ENCODE data around the gene NXNL1.
"Not testable (repeated sequence)": the region's sequence is repeated elsewhere in the genome, so short reads cannot be mapped to it uniquely, and the experiment has no call there.

Gene NXNL1

DNA sequence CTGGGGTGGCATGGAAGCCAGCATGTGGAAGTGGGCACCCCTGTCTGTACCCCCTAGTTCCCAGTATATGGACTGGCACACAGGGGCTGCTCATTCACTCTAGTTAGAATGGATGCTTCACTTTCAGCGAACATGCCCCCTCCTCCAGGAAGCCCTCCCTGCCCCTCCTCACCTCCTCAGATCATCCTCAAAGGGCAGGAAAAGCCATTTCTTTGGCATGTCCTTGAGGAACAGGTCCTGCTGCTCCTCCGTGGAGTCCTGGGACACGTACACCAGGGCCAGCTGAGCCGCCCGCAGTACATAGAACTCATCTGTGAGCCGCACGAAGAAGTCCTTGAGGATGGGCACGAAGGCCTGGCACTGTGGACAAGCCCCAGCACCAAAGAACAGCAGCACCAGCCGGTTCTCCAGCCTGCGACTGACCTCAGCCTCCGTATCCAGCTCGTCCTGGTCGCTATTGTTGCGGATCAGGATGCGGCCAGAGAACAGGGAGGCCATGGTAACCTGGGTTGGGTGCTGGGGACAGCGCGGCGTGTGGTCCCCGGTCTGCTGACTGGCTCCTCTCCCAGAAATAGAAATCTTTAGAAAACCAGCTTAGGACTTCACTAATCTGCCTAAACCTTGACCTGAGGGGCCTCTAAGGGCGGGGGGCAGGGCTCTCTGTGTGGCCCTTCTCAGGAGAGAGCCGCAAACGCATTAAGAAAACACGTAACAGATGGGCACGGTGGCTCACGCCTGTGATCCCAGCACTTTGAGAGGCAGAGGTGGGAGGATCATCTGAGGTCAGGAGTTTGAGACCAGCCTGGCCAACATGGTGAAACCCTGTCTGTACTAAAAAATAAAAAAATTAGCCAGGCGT is at the start of gene NXNL1:
TSS of gene NXNL1 (minus strand) at position 555 of the 859 bp plus-strand sequence. CDS start at position 498, 57 bp downstream.
- no peak for DNase-seq (ENCODE audit: low read depth in 3 of 3)

- not testable (repeated sequence) for DNase-seq (ENCODE audit: low read depth in 3 of 3)
Observed at GRCh38 chr19:17508558-17508933, 47.8 kb upstream of the NXNL1 start.

GRCh38 chr19:17506745-17507144 is 46.0 kb upstream of the NXNL1 start:
- DNase-seq (ENCODE audit: low read depth in 3 of 3): no peak

DNA sequence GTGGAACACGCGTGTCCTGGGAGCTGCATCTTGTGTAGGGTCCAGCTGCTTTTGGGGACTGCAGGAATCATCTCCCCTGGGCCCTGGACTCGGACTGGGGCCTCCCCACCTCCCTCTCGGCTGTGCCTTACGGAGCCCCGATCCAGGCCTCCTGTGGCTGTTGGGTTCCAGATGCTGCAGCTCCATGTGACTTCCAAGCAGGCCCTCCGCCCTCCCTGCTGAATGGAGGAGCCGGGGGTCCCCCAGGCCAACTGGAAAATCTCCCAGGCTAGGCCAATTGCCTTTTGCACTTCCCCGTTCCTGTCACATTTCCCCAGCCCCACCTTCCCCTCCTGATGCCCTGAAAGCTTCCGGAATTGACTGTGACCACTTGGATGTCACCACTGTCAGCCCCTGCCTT is 44.5 kb upstream of the NXNL1 start:
- DNase-seq (ENCODE audit: low read depth in 3 of 3): no peak

DNA sequence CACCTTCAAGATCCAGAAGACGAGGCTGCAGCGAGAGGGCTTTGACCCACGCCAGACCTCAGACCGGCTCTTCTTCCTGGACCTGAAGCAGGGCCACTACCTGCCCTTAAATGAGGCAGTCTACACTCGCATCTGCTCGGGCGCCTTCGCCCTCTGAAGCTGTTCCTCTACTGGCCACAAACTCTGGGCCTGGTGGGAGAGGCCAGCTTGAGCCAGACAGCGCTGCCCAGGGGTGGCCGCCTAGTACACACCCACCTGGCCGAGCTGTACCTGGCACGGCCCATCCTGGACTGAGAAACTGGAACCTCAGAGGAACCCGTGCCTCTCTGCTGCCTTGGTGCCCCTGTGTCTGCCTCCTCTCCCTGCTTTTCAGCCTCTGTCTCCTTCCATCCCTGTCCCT is 43.7 kb upstream of the NXNL1 start:
- DNase-seq (ENCODE audit: low read depth in 3 of 3): no peak

- DNase-seq (ENCODE audit: low read depth in 3 of 3): no peak
Observed at GRCh38 chr19:17504030-17504429, 43.3 kb upstream of the NXNL1 start.

- DNase-seq (ENCODE audit: low read depth in 3 of 3): no peak
Observed at GRCh38 chr19:17503240-17503639, 42.5 kb upstream of the NXNL1 start.

DNA sequence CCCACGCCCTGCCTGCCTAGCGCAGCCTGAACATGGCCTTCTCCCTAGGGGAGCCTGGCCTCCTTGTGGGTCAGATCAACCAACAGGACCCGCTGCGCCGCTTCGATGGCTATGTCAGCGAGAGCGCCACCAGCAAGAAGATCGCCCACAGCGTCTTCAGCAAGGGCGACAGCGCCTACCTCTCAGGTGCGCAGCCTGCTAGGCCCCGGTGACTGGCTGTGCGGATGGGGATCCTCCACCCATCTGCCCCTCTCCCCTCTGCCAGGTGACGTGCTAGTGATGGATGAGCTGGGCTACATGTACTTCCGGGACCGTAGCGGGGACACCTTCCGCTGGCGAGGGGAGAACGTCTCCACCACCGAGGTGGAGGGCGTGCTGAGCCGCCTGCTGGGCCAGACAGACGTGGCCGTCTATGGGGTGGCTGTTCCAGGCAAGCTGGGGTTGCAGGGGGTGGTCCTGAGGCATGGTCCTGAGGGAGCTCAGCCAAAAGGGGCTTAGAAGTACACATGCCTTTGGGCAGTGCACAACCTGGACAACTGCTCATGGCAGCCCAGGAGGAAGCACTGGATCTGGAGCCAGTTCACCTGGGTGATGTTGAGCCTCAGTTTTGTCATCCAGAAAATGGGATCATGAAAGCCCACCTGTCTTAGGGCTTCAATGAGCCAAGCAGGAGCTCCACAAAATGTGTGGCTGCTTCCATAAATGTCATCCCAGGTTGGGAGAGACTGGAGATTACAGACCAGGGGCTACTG is 39.9 kb upstream of the NXNL1 start:
- no peak for DNase-seq (ENCODE audit: low read depth in 3 of 3)

- no peak for DNase-seq (ENCODE audit: low read depth in 3 of 3)
Observed at GRCh38 chr19:17499648-17500446, 39.1 kb upstream of the NXNL1 start.

- DNase-seq (ENCODE audit: low read depth in 3 of 3): not testable (repeated sequence)
Observed at GRCh38 chr19:17499025-17499424, 38.3 kb upstream of the NXNL1 start.

GRCh38 chr19:17497149-17497798 is 36.5 kb upstream of the NXNL1 start:
- no peak for DNase-seq (ENCODE audit: low read depth in 3 of 3)

- DNase-seq (ENCODE audit: low read depth in 3 of 3): peak; percentile 80 to 89 (median 82)
Observed at GRCh38 chr19:17496337-17496997, 35.7 kb upstream of the NXNL1 start.

DNA sequence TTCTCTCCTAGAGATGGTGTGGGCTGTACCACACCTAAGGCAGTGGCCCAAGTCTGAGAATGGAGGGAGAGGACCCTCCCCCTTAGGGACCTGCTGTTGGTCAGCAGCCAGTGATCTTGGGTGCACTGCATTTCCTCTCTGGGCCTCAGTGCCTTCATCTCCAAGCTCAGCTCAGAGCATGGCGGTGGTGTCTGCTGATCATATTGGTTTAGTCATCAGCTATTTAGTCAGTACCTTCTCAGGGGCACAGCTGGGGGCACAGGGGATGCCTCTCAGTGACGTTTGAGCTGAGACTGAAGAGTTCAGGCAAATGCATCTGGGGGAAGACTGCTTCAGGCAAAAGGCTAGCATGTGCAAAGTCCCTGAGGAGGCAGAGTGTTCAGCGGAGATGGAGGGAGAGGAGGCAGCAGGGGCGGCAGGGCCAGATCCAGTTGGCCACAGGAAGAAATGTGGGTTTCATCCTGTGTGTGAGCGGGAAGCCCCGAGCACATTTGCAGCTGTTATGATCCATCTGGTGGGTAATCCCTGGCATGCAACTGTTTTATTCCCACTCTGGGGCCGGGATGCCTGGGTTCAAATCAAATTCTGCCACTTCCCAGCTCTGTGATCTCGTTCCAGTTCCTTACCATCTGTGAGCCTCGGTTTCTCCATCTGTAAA is 35.0 kb upstream of the NXNL1 start:
- DNase-seq (ENCODE audit: low read depth in 3 of 3): no peak

GRCh38 chr19:17491287-17491686 is 30.6 kb upstream of the NXNL1 start:
- no peak for DNase-seq (ENCODE audit: low read depth in 3 of 3)

GRCh38 chr19:17490411-17490810 is 29.7 kb upstream of the NXNL1 start:
- DNase-seq (ENCODE audit: low read depth in 3 of 3): no peak

- DNase-seq (ENCODE audit: low read depth in 3 of 3): no peak
Observed at GRCh38 chr19:17489392-17490030, 28.8 kb upstream of the NXNL1 start.

GRCh38 chr19:17488593-17489391 is 28.1 kb upstream of the NXNL1 start:
- peak; percentile 47 to 83 (median 79) for DNase-seq (ENCODE audit: low read depth in 3 of 3)

DNA sequence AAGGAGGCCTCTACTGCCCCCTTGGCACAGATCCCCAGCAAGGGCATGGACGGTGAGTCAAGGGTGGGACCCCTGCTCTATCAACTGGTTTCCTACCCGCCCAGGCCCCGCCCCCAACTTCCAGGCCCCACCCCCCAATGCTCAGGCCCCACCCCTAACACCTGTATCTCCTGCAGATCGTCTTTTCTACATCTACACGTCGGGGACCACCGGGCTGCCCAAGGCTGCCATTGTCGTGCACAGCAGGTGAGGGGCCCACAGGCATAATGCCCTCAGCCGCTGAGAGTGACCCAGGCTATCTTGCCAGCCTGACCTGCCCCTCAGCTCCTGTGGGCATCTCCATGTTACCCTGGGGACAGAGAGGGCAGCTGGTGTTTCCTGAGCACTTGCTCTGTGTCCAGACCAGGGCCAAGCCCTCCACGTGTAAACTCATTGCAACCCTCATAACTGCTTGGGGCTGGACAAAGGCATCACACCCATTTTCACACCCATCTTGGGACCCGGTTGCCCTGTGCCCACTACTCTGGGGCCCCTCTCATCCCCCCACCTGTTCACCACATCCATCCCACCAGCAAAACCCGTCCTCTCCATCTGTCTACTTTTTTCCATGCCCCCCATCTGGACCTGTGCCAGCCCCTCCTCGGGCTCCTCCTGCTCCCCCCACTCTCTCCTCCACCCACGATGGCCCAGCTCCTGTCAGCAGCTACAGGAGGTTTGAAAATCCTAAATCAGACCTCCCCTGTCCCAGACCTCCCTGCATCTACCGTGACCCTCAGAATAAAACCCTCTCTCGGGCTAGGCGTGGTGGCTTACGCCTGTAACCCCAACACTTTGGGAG is 26.8 kb upstream of the NXNL1 start:
- DNase-seq (ENCODE audit: low read depth in 3 of 3): no peak
